GM19438 (cell line): ENCODE results near the gene RABL6.
A peak's percentile ranks its signal among the peaks of the same experiment; 100 is the strongest.
"Not testable (repeated sequence)": the region's sequence is repeated elsewhere in the genome, so short reads cannot be mapped to it uniquely, and the experiment has no call there.

Source experiments
- ATAC-seq: cut with Tn5 transposase; IDR thresholded peaks from one replicate; pipeline ENCODE4 v1.9.1; 2021; ENCODE audit warnings: low read depth; ENCODE audit not compliant: unreplicated experiment

The RABL6 gene

GRCh38 chr9:136793086-136793946 is 14.4 kb upstream of the RABL6 start:
- ATAC-seq = no peak

GRCh38 chr9:136794281-136794999 is 13.3 kb upstream of the RABL6 start:
- no peak for ATAC-seq

- ATAC-seq = no peak
Observed at GRCh38 chr9:136795000-136795348, 12.8 kb upstream of the RABL6 start.

GRCh38 chr9:136796238-136796774 is 11.4 kb upstream of the RABL6 start, which contains the start of gene CCDC183:
CCDC183 (plus strand) TSS chr9:136796338; CDS start chr9:136796398, 60 bp downstream.
- no peak for ATAC-seq

GRCh38 chr9:136796775-136797347 is 10.9 kb upstream of the RABL6 start:
- not testable (repeated sequence) for ATAC-seq

- no peak for ATAC-seq
Observed at GRCh38 chr9:136798708-136799078, 9.1 kb upstream of the RABL6 start.

- ATAC-seq = no peak
Observed at GRCh38 chr9:136799079-136799853, 8.5 kb upstream of the RABL6 start.

- no peak for ATAC-seq
Observed at GRCh38 chr9:136799854-136800657, 7.7 kb upstream of the RABL6 start.

GRCh38 chr9:136802321-136802720 is 5.4 kb upstream of the RABL6 start:
- no peak for ATAC-seq

- not testable (repeated sequence) for ATAC-seq
Observed at GRCh38 chr9:136803009-136803550, 4.7 kb upstream of the RABL6 start.

GRCh38 chr9:136803551-136804508 is 3.9 kb upstream of the RABL6 start:
- ATAC-seq = no peak

- ATAC-seq = no peak
Observed at GRCh38 chr9:136804509-136805206, 3.1 kb upstream of the RABL6 start.

GRCh38 chr9:136805207-136805740 is 2.5 kb upstream of the RABL6 start:
- ATAC-seq = no peak

GRCh38 chr9:136806067-136806466 is 1.7 kb upstream of the RABL6 start:
- ATAC-seq = no peak

GRCh38 chr9:136806631-136807201 is 1.0 kb upstream of the RABL6 start:
- ATAC-seq = no peak

- peak; percentile 30 for ATAC-seq
Observed at GRCh38 chr9:136808075-136808805, 492 bp downstream of the RABL6 start.
